ENCODE data around the gene SLC39A5.
A peak's percentile ranks its signal among the peaks of the same experiment; 100 is the strongest.
"Not testable (repeated sequence)": the region's sequence is repeated elsewhere in the genome, so short reads cannot be mapped to it uniquely, and the experiment has no call there.

The SLC39A5 gene

DNA sequence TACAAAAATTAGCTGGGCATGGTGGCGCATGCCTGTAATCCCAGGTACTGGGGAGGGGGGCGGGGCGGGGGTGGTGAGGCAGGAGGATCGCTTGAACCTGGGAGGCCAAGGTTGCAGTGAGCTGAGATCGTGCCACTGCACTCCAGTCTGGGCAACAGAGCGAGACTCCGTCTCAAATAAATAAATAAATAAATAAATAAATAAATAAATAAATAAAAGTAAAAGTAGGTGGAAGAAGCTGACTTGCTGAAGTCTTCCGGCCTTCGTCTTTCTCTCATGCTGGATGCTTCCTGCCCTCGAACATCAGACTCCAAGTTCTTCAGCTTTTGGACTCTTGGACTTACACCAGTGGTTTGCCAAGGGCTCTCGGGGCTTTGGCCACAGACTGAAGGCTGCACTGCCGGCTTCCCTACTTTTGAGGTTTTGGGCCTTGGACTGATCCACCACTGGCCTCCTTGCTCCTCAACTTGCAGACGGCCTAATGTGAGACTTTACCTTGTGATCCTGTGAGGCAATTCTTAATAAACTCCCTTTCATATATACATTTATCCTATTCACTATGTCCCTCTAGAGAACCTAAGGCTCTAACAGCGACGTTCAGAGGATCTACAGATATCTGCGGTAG lies 36.3 kb downstream of the SLC39A5 start:
- Histone ChIP-seq H3K9ac (ENCODE audit: low read length) (peak overlapping the region; percentile 82), H3K36me3 (ENCODE audit: insufficient read depth, low read length) (peaks cover 10% of the 10 kb centered on the region), H3K4me1 (ENCODE audit: insufficient read depth, low read length) (peaks cover 11% of the 10 kb centered on the region), H3K27ac (ENCODE audit: low read depth, low read length) (peak overlapping the region; percentile 81), H3K4me3 (ENCODE audit: low read depth in 1 of 2, low read length in 2 of 2) (peak overlapping the region; percentile 82 to 88)
- not testable (repeated sequence) for H3K9me3 ChIP-seq (ENCODE audit: low read length); H3K27me3 ChIP-seq (ENCODE audit: control insufficient read depth in 1 of 2, insufficient read depth in 2 of 2, low read length in 2 of 2)

GRCh38 chr12:56266693-56267442 lies 37.0 kb downstream of the SLC39A5 start, which contains the start of gene COQ10A:
COQ10A (plus strand) TSS chr12:56266942; CDS start chr12:56267119, 177 bp downstream.
- Histone ChIP-seq H3K27me3 (ENCODE audit: control insufficient read depth in 1 of 2, insufficient read depth in 2 of 2, low read length in 2 of 2) (no peaks in the 10 kb centered on the region), H3K9me3 (ENCODE audit: low read length) (no peaks in the 10 kb centered on the region), H3K4me1 (ENCODE audit: insufficient read depth, low read length) (peaks cover 11% of the 10 kb centered on the region), H3K4me3 (ENCODE audit: low read depth in 1 of 2, low read length in 2 of 2) (peak within 1 kb of the TSS; percentile 82 to 88), H3K9ac (ENCODE audit: low read length) (peak within 1 kb of the TSS; percentile 82), H3K36me3 (ENCODE audit: insufficient read depth, low read length) (peaks cover 17% of the 10 kb centered on the region), H3K27ac (ENCODE audit: low read depth, low read length) (peak within 1 kb of the TSS; percentile 81)

- Histone ChIP-seq H3K27ac (ENCODE audit: low read depth, low read length) (peak overlapping the region; percentile 81), H3K4me3 (ENCODE audit: low read depth in 1 of 2, low read length in 2 of 2) (peak overlapping the region; percentile 82 to 88), H3K36me3 (ENCODE audit: insufficient read depth, low read length) (peaks cover 23% of the 10 kb centered on the region)
Observed at GRCh38 chr12:56267443-56268071, 37.7 kb downstream of the SLC39A5 start.

DNA sequence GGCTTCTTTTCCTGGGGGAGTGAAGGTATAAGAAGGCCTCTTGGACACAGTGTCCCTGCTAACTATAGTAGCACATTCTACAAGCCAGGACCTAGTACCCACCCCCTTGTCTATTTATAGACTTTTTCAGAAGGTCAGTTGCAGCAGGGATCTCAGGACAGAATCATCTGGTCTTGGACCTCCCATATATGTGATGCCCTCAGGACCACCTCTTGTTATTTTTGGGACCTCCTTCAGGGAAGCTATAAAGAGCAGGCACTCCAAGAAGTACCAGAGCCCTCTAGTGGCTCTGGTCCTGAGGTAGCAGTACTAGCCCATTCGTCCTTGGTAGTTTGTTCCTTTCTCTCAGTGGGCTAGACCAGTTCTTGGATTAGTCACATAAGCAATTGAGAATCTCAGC lies 41.2 kb downstream of the SLC39A5 start:
- Histone ChIP-seq H3K4me3 (ENCODE audit: low read depth in 1 of 2, low read length in 2 of 2) (no peak overlapping the region), H3K4me1 (ENCODE audit: insufficient read depth, low read length) (peaks cover 11% of the 10 kb centered on the region), H3K9ac (ENCODE audit: low read length) (no peak overlapping the region), H3K9me3 (ENCODE audit: low read length) (no peaks in the 10 kb centered on the region), H3K36me3 (ENCODE audit: insufficient read depth, low read length) (peaks cover 53% of the 10 kb centered on the region), H3K27ac (ENCODE audit: low read depth, low read length) (no peak overlapping the region), H3K27me3 (ENCODE audit: control insufficient read depth in 1 of 2, insufficient read depth in 2 of 2, low read length in 2 of 2) (no peaks in the 10 kb centered on the region)

More at GRCh38 chr12:56267443-56268071, 37.7 kb downstream of the SLC39A5 start:
- Histone ChIP-seq H3K9ac (ENCODE audit: low read length) (peak overlapping the region; percentile 57), H3K9me3 (ENCODE audit: low read length) (no peaks in the 10 kb centered on the region), H3K4me1 (ENCODE audit: insufficient read depth, low read length) (peaks cover 11% of the 10 kb centered on the region), H3K27me3 (ENCODE audit: control insufficient read depth in 1 of 2, insufficient read depth in 2 of 2, low read length in 2 of 2) (no peaks in the 10 kb centered on the region)

DNA sequence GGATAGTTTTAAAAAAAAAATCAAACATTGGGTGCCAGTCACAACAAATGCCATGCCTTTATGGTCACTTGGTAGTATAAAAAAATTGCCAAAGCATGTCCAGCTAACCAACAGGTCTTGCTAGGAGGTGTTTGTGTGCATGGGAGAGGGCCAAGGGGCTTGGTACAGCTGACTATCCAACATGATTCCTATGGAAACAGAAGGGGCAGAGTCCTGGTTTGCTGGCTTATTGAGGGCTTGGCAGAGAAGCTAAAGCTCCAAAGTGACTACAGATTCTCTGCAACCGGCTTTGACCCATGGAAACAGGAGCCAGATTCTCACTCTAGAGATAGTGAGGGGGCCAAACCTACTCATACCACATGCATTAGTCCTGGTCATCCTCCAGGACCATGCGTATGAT lies 42.6 kb downstream of the SLC39A5 start:
- not testable (repeated sequence) for H3K9ac ChIP-seq (ENCODE audit: low read length); H3K4me3 ChIP-seq (ENCODE audit: low read depth in 1 of 2, low read length in 2 of 2); H3K27ac ChIP-seq (ENCODE audit: low read depth, low read length); H3K9me3 ChIP-seq (ENCODE audit: low read length); H3K4me1 ChIP-seq (ENCODE audit: insufficient read depth, low read length); H3K27me3 ChIP-seq (ENCODE audit: control insufficient read depth in 1 of 2, insufficient read depth in 2 of 2, low read length in 2 of 2)
- H3K36me3 ChIP-seq (ENCODE audit: insufficient read depth, low read length): peaks cover 60% of the 10 kb centered on the region

- Histone ChIP-seq H3K27me3 (ENCODE audit: control insufficient read depth in 1 of 2, insufficient read depth in 2 of 2, low read length in 2 of 2) (no peaks in the 10 kb centered on the region), H3K4me1 (ENCODE audit: insufficient read depth, low read length) (no peaks in the 10 kb centered on the region), H3K4me3 (ENCODE audit: low read depth in 1 of 2, low read length in 2 of 2) (no peak overlapping the region), H3K27ac (ENCODE audit: low read depth, low read length) (no peak overlapping the region), H3K9me3 (ENCODE audit: low read length) (no peaks in the 10 kb centered on the region), H3K36me3 (ENCODE audit: insufficient read depth, low read length) (peaks cover 71% of the 10 kb centered on the region), H3K9ac (ENCODE audit: low read length) (no peak overlapping the region)
Observed at GRCh38 chr12:56274299-56274698, 44.4 kb downstream of the SLC39A5 start.

DNA sequence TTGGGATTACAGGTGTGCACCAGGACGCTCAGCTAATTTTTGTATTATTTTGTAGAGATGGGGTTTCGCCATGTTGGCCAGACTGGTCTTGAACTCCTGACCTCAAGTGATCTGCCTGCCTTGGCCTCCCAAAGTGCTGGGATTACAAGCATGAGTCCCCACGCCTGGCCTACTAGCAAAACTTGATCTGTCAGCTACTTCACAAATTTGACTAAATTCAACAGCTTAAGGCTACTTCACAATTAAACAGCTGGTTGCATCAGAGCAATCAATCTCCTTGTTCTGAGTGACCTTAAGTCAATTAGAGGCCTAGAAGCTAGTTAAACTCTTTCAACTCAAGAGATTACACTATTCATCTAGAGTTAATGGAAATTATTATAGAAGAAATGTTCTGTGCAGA lies 49.1 kb downstream of the SLC39A5 start:
- no peaks in the 10 kb centered on the region for H3K9me3 ChIP-seq (ENCODE audit: low read length)
- no peaks in the 10 kb centered on the region for H3K27me3 ChIP-seq (ENCODE audit: control insufficient read depth in 1 of 2, insufficient read depth in 2 of 2, low read length in 2 of 2)
- H3K27ac ChIP-seq (ENCODE audit: low read depth, low read length): no peak overlapping the region
- H3K36me3 ChIP-seq (ENCODE audit: insufficient read depth, low read length): peaks cover 74% of the 10 kb centered on the region
- H3K9ac ChIP-seq (ENCODE audit: low read length): no peak overlapping the region
- no peaks in the 10 kb centered on the region for H3K4me1 ChIP-seq (ENCODE audit: insufficient read depth, low read length)
- no peak overlapping the region for H3K4me3 ChIP-seq (ENCODE audit: low read depth in 1 of 2, low read length in 2 of 2)

GRCh38 chr12:56280849-56281248 lies 51.0 kb downstream of the SLC39A5 start:
- Histone ChIP-seq H3K4me3 (ENCODE audit: low read depth in 1 of 2, low read length in 2 of 2) (no peak overlapping the region), H3K9me3 (ENCODE audit: low read length) (no peaks in the 10 kb centered on the region), H3K4me1 (ENCODE audit: insufficient read depth, low read length) (no peaks in the 10 kb centered on the region), H3K27ac (ENCODE audit: low read depth, low read length) (no peak overlapping the region), H3K27me3 (ENCODE audit: control insufficient read depth in 1 of 2, insufficient read depth in 2 of 2, low read length in 2 of 2) (no peaks in the 10 kb centered on the region), H3K36me3 (ENCODE audit: insufficient read depth, low read length) (peaks cover 66% of the 10 kb centered on the region), H3K9ac (ENCODE audit: low read length) (no peak overlapping the region)

- H3K4me3 ChIP-seq (ENCODE audit: low read depth in 1 of 2, low read length in 2 of 2): no peak overlapping the region
- H3K36me3 ChIP-seq (ENCODE audit: insufficient read depth, low read length): peaks cover 65% of the 10 kb centered on the region
- H3K9ac ChIP-seq (ENCODE audit: low read length): no peak overlapping the region
- H3K27me3 ChIP-seq (ENCODE audit: control insufficient read depth in 1 of 2, insufficient read depth in 2 of 2, low read length in 2 of 2): no peaks in the 10 kb centered on the region
- H3K9me3 ChIP-seq (ENCODE audit: low read length): no peaks in the 10 kb centered on the region
- H3K4me1 ChIP-seq (ENCODE audit: insufficient read depth, low read length): peaks cover 5% of the 10 kb centered on the region
- H3K27ac ChIP-seq (ENCODE audit: low read depth, low read length): no peak overlapping the region
Observed at GRCh38 chr12:56282030-56282429, 52.2 kb downstream of the SLC39A5 start.

- Histone ChIP-seq H3K36me3 (ENCODE audit: insufficient read depth, low read length) (peaks cover 64% of the 10 kb centered on the region), H3K9ac (ENCODE audit: low read length) (no peak overlapping the region), H3K27ac (ENCODE audit: low read depth, low read length) (no peak overlapping the region)
Observed at GRCh38 chr12:56282579-56282978, 52.7 kb downstream of the SLC39A5 start.

GRCh38 chr12:56284263-56284662 lies 54.4 kb downstream of the SLC39A5 start:
- not testable (repeated sequence) for H3K9ac ChIP-seq (ENCODE audit: low read length); H3K4me1 ChIP-seq (ENCODE audit: insufficient read depth, low read length); H3K27me3 ChIP-seq (ENCODE audit: control insufficient read depth in 1 of 2, insufficient read depth in 2 of 2, low read length in 2 of 2); H3K9me3 ChIP-seq (ENCODE audit: low read length); H3K27ac ChIP-seq (ENCODE audit: low read depth, low read length); H3K4me3 ChIP-seq (ENCODE audit: low read depth in 1 of 2, low read length in 2 of 2)
- H3K36me3 ChIP-seq (ENCODE audit: insufficient read depth, low read length): peaks cover 50% of the 10 kb centered on the region

More at GRCh38 chr12:56282579-56282978, 52.7 kb downstream of the SLC39A5 start:
- Histone ChIP-seq H3K9me3 (ENCODE audit: low read length) (no peaks in the 10 kb centered on the region), H3K4me3 (ENCODE audit: low read depth in 1 of 2, low read length in 2 of 2) (no peak overlapping the region), H3K4me1 (ENCODE audit: insufficient read depth, low read length) (peaks cover 5% of the 10 kb centered on the region), H3K27me3 (ENCODE audit: control insufficient read depth in 1 of 2, insufficient read depth in 2 of 2, low read length in 2 of 2) (no peaks in the 10 kb centered on the region)
